ENCODE data around the gene USP10. TPM values are rescaled to one million over a fixed set of nuclear protein-coding genes. Genes with fewer than 3 reads are reported as not detected.

Gene USP10
- total RNA-seq, 1 donor from 2014 or later = 27.1 TPM

- peaks cover 9 to 25% (median 15%) of the 10 kb centered on the region in 3 donors for H3K4me1 ChIP-seq (ENCODE audit: control insufficient read depth in 3 of 3, insufficient read depth in 3 of 3, low read length in 3 of 3)
- H3K36me3 ChIP-seq (ENCODE audit: control insufficient read depth in 3 of 3, insufficient read depth in 3 of 3, low read length in 3 of 3) = peaks cover 0 to 4% (median 0%) of the 10 kb centered on the region in 3 donors
- no peaks in the 10 kb centered on the region for H3K9me3 ChIP-seq (ENCODE audit: control insufficient read depth in 3 of 3, low read length in 3 of 3)
- no peaks in the 10 kb centered on the region for H3K27me3 ChIP-seq (ENCODE audit: control insufficient read depth in 3 of 3, insufficient read depth in 3 of 3, low read length in 3 of 3)
- no peak overlapping the region for H3K9ac ChIP-seq (ENCODE audit: low read depth in 1 of 3, low read length in 3 of 3)
- no peak overlapping the region for H3K27ac ChIP-seq (ENCODE audit: low read depth, low read length)
- no peak overlapping the region for H3K4me3 ChIP-seq (ENCODE audit: low read length in 3 of 3)
Observed at GRCh38 chr16:84732674-84733352, 33.0 kb downstream of the USP10 start.

DNA sequence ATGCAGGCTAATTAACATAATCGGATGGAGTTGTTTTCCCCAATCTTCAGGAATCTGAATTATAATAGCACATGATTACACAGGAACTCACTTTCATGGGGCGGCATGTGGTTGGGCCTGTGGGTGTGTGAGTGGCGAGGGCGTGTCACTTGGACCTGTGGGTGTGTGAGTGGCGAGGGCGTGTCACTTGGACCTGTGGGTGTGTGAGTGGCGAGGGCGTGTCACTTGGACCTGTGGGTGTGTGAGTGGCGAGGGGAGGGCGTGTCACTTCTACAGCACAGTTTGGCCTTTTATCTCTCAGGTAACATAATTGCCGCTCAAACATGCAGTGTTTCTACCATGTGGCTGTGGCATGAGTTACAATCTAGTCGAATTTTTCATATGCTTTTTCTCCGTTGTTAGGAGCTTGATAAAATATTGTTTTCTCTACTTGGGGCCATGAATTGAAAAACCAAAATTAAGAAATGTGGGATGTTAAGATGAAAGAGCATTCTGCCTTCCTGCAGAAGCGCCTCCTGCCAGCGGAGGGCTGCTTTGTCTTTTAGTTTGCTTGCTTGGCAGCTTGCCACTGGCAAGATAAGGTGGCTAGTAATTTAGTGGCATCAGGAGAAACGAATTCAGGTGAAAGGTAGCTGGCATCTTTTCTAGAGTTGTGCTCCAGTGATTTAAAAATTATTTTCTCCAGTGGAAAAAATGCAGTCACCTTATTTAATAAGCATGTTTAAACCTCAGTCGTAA lies 36.2 kb downstream of the USP10 start:
- H3K9me3 ChIP-seq (ENCODE audit: control insufficient read depth in 3 of 3, low read length in 3 of 3) = no peaks in the 10 kb centered on the region
- H3K36me3 ChIP-seq (ENCODE audit: control insufficient read depth in 3 of 3, insufficient read depth in 3 of 3, low read length in 3 of 3) = peaks cover 0 to 4% (median 0%) of the 10 kb centered on the region in 3 donors
- no peak overlapping the region for H3K4me3 ChIP-seq (ENCODE audit: low read length in 3 of 3)
- H3K4me1 ChIP-seq (ENCODE audit: control insufficient read depth in 3 of 3, insufficient read depth in 3 of 3, low read length in 3 of 3) = peaks cover 8 to 28% (median 11%) of the 10 kb centered on the region in 3 donors
- H3K27me3 ChIP-seq (ENCODE audit: control insufficient read depth in 3 of 3, insufficient read depth in 3 of 3, low read length in 3 of 3) = no peaks in the 10 kb centered on the region
- no peak overlapping the region for H3K9ac ChIP-seq (ENCODE audit: low read depth in 1 of 3, low read length in 3 of 3)
- H3K27ac ChIP-seq (ENCODE audit: low read depth, low read length) = no peak overlapping the region

- Histone ChIP-seq H3K4me3 (ENCODE audit: low read length in 3 of 3) (no peak overlapping the region), H3K4me1 (ENCODE audit: control insufficient read depth in 3 of 3, insufficient read depth in 3 of 3, low read length in 3 of 3) (peaks cover 11 to 34% (median 20%) of the 10 kb centered on the region in 3 donors), H3K36me3 (ENCODE audit: control insufficient read depth in 3 of 3, insufficient read depth in 3 of 3, low read length in 3 of 3) (peaks cover 0 to 4% (median 0%) of the 10 kb centered on the region in 3 donors), H3K9ac (ENCODE audit: low read depth in 1 of 3, low read length in 3 of 3) (no peak overlapping the region), H3K27me3 (ENCODE audit: control insufficient read depth in 3 of 3, insufficient read depth in 3 of 3, low read length in 3 of 3) (no peaks in the 10 kb centered on the region), H3K9me3 (ENCODE audit: control insufficient read depth in 3 of 3, low read length in 3 of 3) (no peaks in the 10 kb centered on the region), H3K27ac (ENCODE audit: low read depth, low read length) (no peak overlapping the region)
Observed at GRCh38 chr16:84737192-84738011, 37.6 kb downstream of the USP10 start.

GRCh38 chr16:84738255-84739038 lies 38.6 kb downstream of the USP10 start:
- H3K9ac ChIP-seq (ENCODE audit: low read depth in 1 of 3, low read length in 3 of 3) = no peak overlapping the region
- H3K36me3 ChIP-seq (ENCODE audit: control insufficient read depth in 3 of 3, insufficient read depth in 3 of 3, low read length in 3 of 3) = peaks cover 0 to 7% (median 0%) of the 10 kb centered on the region in 3 donors
- H3K9me3 ChIP-seq (ENCODE audit: control insufficient read depth in 3 of 3, low read length in 3 of 3) = no peaks in the 10 kb centered on the region
- peaks cover 8 to 28% (median 22%) of the 10 kb centered on the region in 3 donors for H3K4me1 ChIP-seq (ENCODE audit: control insufficient read depth in 3 of 3, insufficient read depth in 3 of 3, low read length in 3 of 3)
- no peak overlapping the region for H3K27ac ChIP-seq (ENCODE audit: low read depth, low read length)
- no peak overlapping the region for H3K4me3 ChIP-seq (ENCODE audit: low read length in 3 of 3)
- H3K27me3 ChIP-seq (ENCODE audit: control insufficient read depth in 3 of 3, insufficient read depth in 3 of 3, low read length in 3 of 3) = no peaks in the 10 kb centered on the region

DNA sequence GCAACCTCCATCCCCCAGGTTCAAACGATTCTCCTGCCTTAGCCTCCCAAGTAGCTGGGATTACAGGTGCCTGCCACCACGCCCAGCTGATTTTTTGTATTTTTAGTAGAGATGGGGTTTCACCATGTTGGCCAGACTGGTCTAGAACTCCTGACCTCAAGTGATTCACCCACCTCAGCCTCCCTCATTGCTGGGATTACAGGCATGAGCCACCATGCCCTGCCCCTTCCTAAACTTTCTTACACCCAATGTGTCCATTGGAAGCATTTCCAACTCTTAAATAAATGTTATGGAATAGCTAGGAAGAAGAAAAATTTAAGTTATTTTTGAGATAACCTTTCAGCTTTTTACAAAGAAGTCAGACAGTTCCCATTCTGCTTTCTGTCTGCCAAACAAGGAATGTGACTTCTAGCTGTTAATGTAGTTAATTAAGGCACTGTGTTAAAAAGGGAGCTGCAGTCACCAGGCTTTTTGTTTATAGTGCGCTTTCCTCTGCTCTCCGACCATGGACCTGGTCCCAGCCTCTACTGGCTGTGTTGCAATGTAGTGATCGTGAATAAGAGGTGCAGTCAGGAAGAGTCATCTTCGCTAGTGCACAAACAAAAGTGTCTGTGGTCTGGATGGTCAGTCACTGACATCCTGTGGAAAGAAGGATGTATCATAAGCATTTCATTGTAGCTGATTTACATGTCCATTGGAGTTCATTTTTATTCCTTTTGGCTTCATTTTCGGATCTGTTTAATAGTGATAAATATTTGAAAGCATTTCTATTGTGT lies 39.7 kb downstream of the USP10 start:
- Histone ChIP-seq H3K4me3 (ENCODE audit: low read length in 3 of 3) (no peak overlapping the region), H3K27ac (ENCODE audit: low read depth, low read length) (no peak overlapping the region), H3K9me3 (ENCODE audit: control insufficient read depth in 3 of 3, low read length in 3 of 3) (no peaks in the 10 kb centered on the region), H3K9ac (ENCODE audit: low read depth in 1 of 3, low read length in 3 of 3) (no peak overlapping the region), H3K36me3 (ENCODE audit: control insufficient read depth in 3 of 3, insufficient read depth in 3 of 3, low read length in 3 of 3) (peaks cover 0 to 7% (median 0%) of the 10 kb centered on the region in 3 donors), H3K4me1 (ENCODE audit: control insufficient read depth in 3 of 3, insufficient read depth in 3 of 3, low read length in 3 of 3) (peaks cover 8 to 28% (median 22%) of the 10 kb centered on the region in 3 donors), H3K27me3 (ENCODE audit: control insufficient read depth in 3 of 3, insufficient read depth in 3 of 3, low read length in 3 of 3) (no peaks in the 10 kb centered on the region)

DNA sequence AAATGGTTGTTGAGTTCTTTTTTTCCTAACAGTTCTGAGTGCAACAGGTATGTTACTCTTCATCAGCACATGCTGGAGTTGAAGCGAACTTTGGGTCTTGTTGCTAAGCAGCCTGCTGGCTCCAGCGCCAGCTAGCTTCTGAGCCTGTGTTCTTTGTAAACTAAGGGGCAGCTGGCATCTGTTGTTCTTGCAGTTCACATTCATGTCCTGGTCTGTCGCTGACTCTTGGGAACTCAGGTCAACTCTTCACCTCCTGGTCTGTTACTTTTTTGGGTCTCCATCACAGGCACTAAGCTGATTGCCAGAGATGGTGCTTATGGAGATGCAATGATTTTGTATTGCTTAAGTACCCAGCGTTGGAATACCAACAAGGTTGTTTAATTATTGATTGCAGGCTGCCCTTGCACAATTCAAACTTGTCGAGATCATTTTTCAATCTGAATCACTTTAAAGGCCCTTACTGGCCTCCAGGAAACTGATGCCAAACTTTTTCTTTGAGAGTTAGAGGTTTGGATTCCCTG lies 40.9 kb downstream of the USP10 start:
- no peak overlapping the region for H3K4me3 ChIP-seq (ENCODE audit: low read length in 3 of 3)
- peaks cover 2 to 8% (median 5%) of the 10 kb centered on the region in 3 donors for H3K36me3 ChIP-seq (ENCODE audit: control insufficient read depth in 3 of 3, insufficient read depth in 3 of 3, low read length in 3 of 3)
- H3K9ac ChIP-seq (ENCODE audit: low read depth in 1 of 3, low read length in 3 of 3) = no peak overlapping the region
- no peaks in the 10 kb centered on the region for H3K9me3 ChIP-seq (ENCODE audit: control insufficient read depth in 3 of 3, low read length in 3 of 3)
- no peak overlapping the region for H3K27ac ChIP-seq (ENCODE audit: low read depth, low read length)
- H3K27me3 ChIP-seq (ENCODE audit: control insufficient read depth in 3 of 3, insufficient read depth in 3 of 3, low read length in 3 of 3) = no peaks in the 10 kb centered on the region
- H3K4me1 ChIP-seq (ENCODE audit: control insufficient read depth in 3 of 3, insufficient read depth in 3 of 3, low read length in 3 of 3) = peaks cover 8 to 28% (median 22%) of the 10 kb centered on the region in 3 donors

DNA sequence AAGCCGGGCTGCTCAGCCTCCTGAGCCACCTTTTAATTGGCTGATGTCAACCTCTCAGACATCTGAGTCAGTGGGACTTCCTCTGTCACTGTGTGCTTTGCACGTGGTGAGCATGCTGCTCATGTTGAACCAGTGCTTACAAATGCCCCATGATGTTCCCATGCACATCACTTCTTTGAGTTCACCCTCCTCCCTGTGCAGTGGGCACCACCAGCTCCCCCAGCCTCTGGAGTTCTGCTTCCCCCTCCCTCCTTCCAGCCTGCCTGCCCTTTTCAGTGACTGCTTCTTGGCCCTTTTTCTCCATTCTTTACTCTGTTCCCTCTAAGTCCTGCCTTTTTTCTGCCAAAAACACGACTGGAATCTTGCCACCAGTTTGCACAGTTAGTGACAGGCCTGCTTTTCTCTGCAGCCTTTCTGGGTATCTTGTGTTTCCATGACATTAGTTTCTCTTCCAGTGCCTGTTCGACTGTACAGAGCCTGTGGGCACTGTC lies 41.6 kb downstream of the USP10 start:
- Histone ChIP-seq H3K27me3 (ENCODE audit: control insufficient read depth in 3 of 3, insufficient read depth in 3 of 3, low read length in 3 of 3) (no peaks in the 10 kb centered on the region), H3K36me3 (ENCODE audit: control insufficient read depth in 3 of 3, insufficient read depth in 3 of 3, low read length in 3 of 3) (peaks cover 2 to 10% (median 6%) of the 10 kb centered on the region in 3 donors), H3K9ac (ENCODE audit: low read depth in 1 of 3, low read length in 3 of 3) (no peak overlapping the region), H3K9me3 (ENCODE audit: control insufficient read depth in 3 of 3, low read length in 3 of 3) (no peaks in the 10 kb centered on the region), H3K27ac (ENCODE audit: low read depth, low read length) (no peak overlapping the region), H3K4me3 (ENCODE audit: low read length in 3 of 3) (no peak overlapping the region), H3K4me1 (ENCODE audit: control insufficient read depth in 3 of 3, insufficient read depth in 3 of 3, low read length in 3 of 3) (peaks cover 8 to 25% (median 22%) of the 10 kb centered on the region in 3 donors)

DNA sequence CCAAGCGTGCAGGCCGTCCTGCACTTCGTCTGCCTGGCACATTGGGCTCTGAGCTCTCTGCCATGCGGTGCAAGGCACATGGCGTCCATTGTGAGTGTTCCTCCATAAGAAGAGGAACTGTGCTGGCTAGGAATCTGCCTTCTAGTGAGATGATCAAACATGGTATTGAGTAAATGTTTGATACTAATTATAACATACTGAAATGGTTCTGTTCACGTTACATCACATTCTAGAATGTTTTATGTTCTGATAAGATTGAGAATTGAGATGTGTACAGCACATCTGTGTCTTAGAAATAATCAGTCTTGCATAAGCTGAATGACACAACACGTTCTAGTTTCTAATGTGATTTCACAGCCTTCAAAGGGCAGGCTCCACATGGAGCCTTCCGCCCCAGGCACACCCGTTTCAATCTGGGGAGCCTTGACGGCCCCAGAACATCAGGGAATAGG lies 42.9 kb downstream of the USP10 start:
- peaks cover 7 to 25% (median 22%) of the 10 kb centered on the region in 3 donors for H3K4me1 ChIP-seq (ENCODE audit: control insufficient read depth in 3 of 3, insufficient read depth in 3 of 3, low read length in 3 of 3)

More for the DNA sequence above, 42.9 kb downstream of the USP10 start:
- Histone ChIP-seq H3K9ac (ENCODE audit: low read depth in 1 of 3, low read length in 3 of 3) (no peak overlapping the region), H3K36me3 (ENCODE audit: control insufficient read depth in 3 of 3, insufficient read depth in 3 of 3, low read length in 3 of 3) (peaks cover 4 to 12% (median 6%) of the 10 kb centered on the region in 3 donors), H3K9me3 (ENCODE audit: control insufficient read depth in 3 of 3, low read length in 3 of 3) (no peaks in the 10 kb centered on the region), H3K27me3 (ENCODE audit: control insufficient read depth in 3 of 3, insufficient read depth in 3 of 3, low read length in 3 of 3) (no peaks in the 10 kb centered on the region), H3K27ac (ENCODE audit: low read depth, low read length) (no peak overlapping the region), H3K4me3 (ENCODE audit: low read length in 3 of 3) (no peak overlapping the region)
